ENCODE measurements around the gene AAGAB.

The AAGAB gene

GRCh38 chr15:67174864-67175573 lies 79.4 kb downstream of the AAGAB start:
- WGBS, 2 experiments = 82 to 88% methylated on average over 9 of the region's 9 CpGs
- no peaks in the 10 kb centered on the region for H3K9me3 ChIP-seq (ENCODE audit: control insufficient read depth, low read length)
- no peaks in the 10 kb centered on the region for H3K27me3 ChIP-seq (ENCODE audit: control insufficient read depth, insufficient read depth, low read length, poor library complexity, severe bottlenecking)
- peaks cover 6% of the 10 kb centered on the region for H3K36me3 ChIP-seq (ENCODE audit: control insufficient read depth, insufficient read depth, low read length)
- H3K27ac ChIP-seq (ENCODE audit: insufficient read depth, low read depth, low read length, poor library complexity, severe bottlenecking) = no peak overlapping the region
- H3K4me1 ChIP-seq (ENCODE audit: control insufficient read depth, insufficient read depth, low read length) = peaks cover 17% of the 10 kb centered on the region
- no peak overlapping the region for H3K4me3 ChIP-seq (ENCODE audit: insufficient read depth, low read depth, low read length)

- Histone ChIP-seq H3K4me1 (ENCODE audit: control insufficient read depth, insufficient read depth, low read length) (peaks cover 17% of the 10 kb centered on the region), H3K27ac (ENCODE audit: insufficient read depth, low read depth, low read length, poor library complexity, severe bottlenecking) (no peak overlapping the region), H3K4me3 (ENCODE audit: insufficient read depth, low read depth, low read length) (no peak overlapping the region), H3K27me3 (ENCODE audit: control insufficient read depth, insufficient read depth, low read length, poor library complexity, severe bottlenecking) (no peaks in the 10 kb centered on the region), H3K36me3 (ENCODE audit: control insufficient read depth, insufficient read depth, low read length) (peaks cover 6% of the 10 kb centered on the region), H3K9me3 (ENCODE audit: control insufficient read depth, low read length) (no peaks in the 10 kb centered on the region)
- WGBS, 2 experiments = 88 to 95% methylated on average over 3 of the region's 3 CpGs
Measured at GRCh38 chr15:67174446-67174845, 80.0 kb downstream of the AAGAB start.

GRCh38 chr15:67173786-67174185 lies 80.7 kb downstream of the AAGAB start:
- no peaks in the 10 kb centered on the region for H3K9me3 ChIP-seq (ENCODE audit: control insufficient read depth, low read length)
- no peak overlapping the region for H3K27ac ChIP-seq (ENCODE audit: insufficient read depth, low read depth, low read length, poor library complexity, severe bottlenecking)
- no peaks in the 10 kb centered on the region for H3K27me3 ChIP-seq (ENCODE audit: control insufficient read depth, insufficient read depth, low read length, poor library complexity, severe bottlenecking)
- no peak overlapping the region for H3K4me3 ChIP-seq (ENCODE audit: insufficient read depth, low read depth, low read length)
- peaks cover 6% of the 10 kb centered on the region for H3K36me3 ChIP-seq (ENCODE audit: control insufficient read depth, insufficient read depth, low read length)
- 95% methylated on average over 8 of the region's 8 CpGs for WGBS, 2 experiments
- H3K4me1 ChIP-seq (ENCODE audit: control insufficient read depth, insufficient read depth, low read length) = peaks cover 17% of the 10 kb centered on the region

GRCh38 chr15:67173005-67173404 lies 81.5 kb downstream of the AAGAB start:
- 94 to 95% methylated on average over 8 of the region's 8 CpGs for WGBS, 2 experiments
- Histone ChIP-seq H3K4me1 (ENCODE audit: control insufficient read depth, insufficient read depth, low read length) (peaks cover 17% of the 10 kb centered on the region), H3K4me3 (ENCODE audit: insufficient read depth, low read depth, low read length) (no peak overlapping the region), H3K9me3 (ENCODE audit: control insufficient read depth, low read length) (no peaks in the 10 kb centered on the region), H3K27me3 (ENCODE audit: control insufficient read depth, insufficient read depth, low read length, poor library complexity, severe bottlenecking) (no peaks in the 10 kb centered on the region), H3K36me3 (ENCODE audit: control insufficient read depth, insufficient read depth, low read length) (peaks cover 6% of the 10 kb centered on the region), H3K27ac (ENCODE audit: insufficient read depth, low read depth, low read length, poor library complexity, severe bottlenecking) (no peak overlapping the region)

- Histone ChIP-seq H3K27me3 (ENCODE audit: control insufficient read depth, insufficient read depth, low read length, poor library complexity, severe bottlenecking) (no peaks in the 10 kb centered on the region), H3K36me3 (ENCODE audit: control insufficient read depth, insufficient read depth, low read length) (peaks cover 7% of the 10 kb centered on the region), H3K4me1 (ENCODE audit: control insufficient read depth, insufficient read depth, low read length) (peaks cover 17% of the 10 kb centered on the region), H3K4me3 (ENCODE audit: insufficient read depth, low read depth, low read length) (no peak overlapping the region), H3K27ac (ENCODE audit: insufficient read depth, low read depth, low read length, poor library complexity, severe bottlenecking) (no peak overlapping the region), H3K9me3 (ENCODE audit: control insufficient read depth, low read length) (no peaks in the 10 kb centered on the region)
- 93 to 96% methylated on average over 6 of the region's 6 CpGs for WGBS, 2 experiments
Measured at GRCh38 chr15:67172172-67172571, 82.3 kb downstream of the AAGAB start.

GRCh38 chr15:67171471-67171870 lies 83.0 kb downstream of the AAGAB start:
- Histone ChIP-seq H3K27me3 (ENCODE audit: control insufficient read depth, insufficient read depth, low read length, poor library complexity, severe bottlenecking) (no peaks in the 10 kb centered on the region), H3K27ac (ENCODE audit: insufficient read depth, low read depth, low read length, poor library complexity, severe bottlenecking) (no peak overlapping the region), H3K36me3 (ENCODE audit: control insufficient read depth, insufficient read depth, low read length) (peaks cover 14% of the 10 kb centered on the region), H3K9me3 (ENCODE audit: control insufficient read depth, low read length) (no peaks in the 10 kb centered on the region), H3K4me3 (ENCODE audit: insufficient read depth, low read depth, low read length) (no peak overlapping the region), H3K4me1 (ENCODE audit: control insufficient read depth, insufficient read depth, low read length) (peaks cover 12% of the 10 kb centered on the region)
- 96 to 97% methylated on average over 4 of the region's 4 CpGs for WGBS, 2 experiments

- H3K27me3 ChIP-seq (ENCODE audit: control insufficient read depth, insufficient read depth, low read length, poor library complexity, severe bottlenecking) = no peaks in the 10 kb centered on the region
- 91 to 92% methylated on average over 12 of the region's 12 CpGs for WGBS, 2 experiments
- H3K4me1 ChIP-seq (ENCODE audit: control insufficient read depth, insufficient read depth, low read length) = peaks cover 4% of the 10 kb centered on the region
- H3K4me3 ChIP-seq (ENCODE audit: insufficient read depth, low read depth, low read length) = no peak overlapping the region
- no peak overlapping the region for H3K27ac ChIP-seq (ENCODE audit: insufficient read depth, low read depth, low read length, poor library complexity, severe bottlenecking)
- H3K36me3 ChIP-seq (ENCODE audit: control insufficient read depth, insufficient read depth, low read length) = peaks cover 16% of the 10 kb centered on the region
- H3K9me3 ChIP-seq (ENCODE audit: control insufficient read depth, low read length) = no peaks in the 10 kb centered on the region
Measured at GRCh38 chr15:67170143-67170925, 84.1 kb downstream of the AAGAB start.

GRCh38 chr15:67168694-67169093 lies 85.8 kb downstream of the AAGAB start:
- peaks cover 7% of the 10 kb centered on the region for H3K4me1 ChIP-seq (ENCODE audit: control insufficient read depth, insufficient read depth, low read length)
- H3K9me3 ChIP-seq (ENCODE audit: control insufficient read depth, low read length) = no peaks in the 10 kb centered on the region
- H3K4me3 ChIP-seq (ENCODE audit: insufficient read depth, low read depth, low read length) = no peak overlapping the region
- no peak overlapping the region for H3K27ac ChIP-seq (ENCODE audit: insufficient read depth, low read depth, low read length, poor library complexity, severe bottlenecking)
- WGBS, 2 experiments = 90 to 91% methylated on average over 6 of the region's 6 CpGs
- no peaks in the 10 kb centered on the region for H3K27me3 ChIP-seq (ENCODE audit: control insufficient read depth, insufficient read depth, low read length, poor library complexity, severe bottlenecking)
- peaks cover 16% of the 10 kb centered on the region for H3K36me3 ChIP-seq (ENCODE audit: control insufficient read depth, insufficient read depth, low read length)

- Histone ChIP-seq H3K9me3 (ENCODE audit: control insufficient read depth, low read length) (no peaks in the 10 kb centered on the region), H3K4me3 (ENCODE audit: insufficient read depth, low read depth, low read length) (no peak overlapping the region), H3K27ac (ENCODE audit: insufficient read depth, low read depth, low read length, poor library complexity, severe bottlenecking) (no peak overlapping the region), H3K36me3 (ENCODE audit: control insufficient read depth, insufficient read depth, low read length) (peaks cover 16% of the 10 kb centered on the region), H3K27me3 (ENCODE audit: control insufficient read depth, insufficient read depth, low read length, poor library complexity, severe bottlenecking) (no peaks in the 10 kb centered on the region), H3K4me1 (ENCODE audit: control insufficient read depth, insufficient read depth, low read length) (peaks cover 7% of the 10 kb centered on the region)
- 95 to 96% methylated on average over 4 of the region's 4 CpGs for WGBS, 2 experiments
Measured at GRCh38 chr15:67167091-67167490, 87.4 kb downstream of the AAGAB start.

GRCh38 chr15:67166280-67167009 lies 88.0 kb downstream of the AAGAB start:
- WGBS, 2 experiments = 82 to 85% methylated on average over 13 of the region's 13 CpGs
- H3K4me1 ChIP-seq (ENCODE audit: control insufficient read depth, insufficient read depth, low read length) = peaks cover 7% of the 10 kb centered on the region
- H3K36me3 ChIP-seq (ENCODE audit: control insufficient read depth, insufficient read depth, low read length) = peaks cover 16% of the 10 kb centered on the region
- H3K4me3 ChIP-seq (ENCODE audit: insufficient read depth, low read depth, low read length) = no peak overlapping the region
- H3K9me3 ChIP-seq (ENCODE audit: control insufficient read depth, low read length) = no peaks in the 10 kb centered on the region
- H3K27me3 ChIP-seq (ENCODE audit: control insufficient read depth, insufficient read depth, low read length, poor library complexity, severe bottlenecking) = no peaks in the 10 kb centered on the region
- no peak overlapping the region for H3K27ac ChIP-seq (ENCODE audit: insufficient read depth, low read depth, low read length, poor library complexity, severe bottlenecking)
